WTC11 (cell line): Measurements from ENCODE around the gene ADA. TPM values are rescaled to one million over a fixed set of nuclear protein-coding genes. Genes with fewer than 3 reads are reported as not detected.

Source experiments
- ATAC-seq: fragments of 200-7000 bp; cut with Tn5 transposase; 2 replicates; pipeline ENCODE4 v1.10.0; 2021; ENCODE audit warnings: mild to moderate bottlenecking, moderate library complexity
- CTCF ChIA-PET: fragments of 300-600 bp; sonication (Branson Sonifier 250); formaldehyde crosslinking; loops from one replicate; lab custom pipeline; 2021; ENCODE audit warnings: antibody characterized with exemption; lab: Charles Lee
- POLR2A ChIA-PET: fragments of 350-600 bp; sonication (Branson Sonifier 250); formaldehyde crosslinking; loops from one replicate; lab custom pipeline; 2021; ENCODE audit warnings: antibody characterized with exemption; lab: Charles Lee
- DNase-seq: peaks from one replicate; pipeline ENCODE4 v3.0.0; 2021; ENCODE audit warnings: low spot score
- H3K27ac Mint-ChIP-seq: 2 replicates; pipeline ENCODE4 v1.8.0; 2021; ENCODE audit warnings: mixed read lengths
- H3K27me3 Mint-ChIP-seq: 2 replicates; pipeline ENCODE4 v1.8.0; 2021; ENCODE audit warnings: low read depth, mild to moderate bottlenecking, moderate library complexity, mixed read lengths
- H3K36me3 Mint-ChIP-seq: 2 replicates; pipeline ENCODE4 v1.8.0; 2021; ENCODE audit warnings: mixed read lengths
- H3K4me1 Mint-ChIP-seq: 2 replicates; pipeline ENCODE4 v1.8.0; 2022; ENCODE audit warnings: mixed read lengths
- H3K4me3 Mint-ChIP-seq: 2 replicates; pipeline ENCODE4 v1.8.0; 2021; ENCODE audit warnings: mild to moderate bottlenecking, moderate library complexity, mixed read lengths
- H3K9me3 Mint-ChIP-seq: 2 replicates; pipeline ENCODE4 v1.8.0; 2021; ENCODE audit warnings: mixed read lengths
- AFF4 ChIP-seq: sonication (generic); formaldehyde crosslinking; IDR thresholded peaks from 2 replicates; pipeline ENCODE4 v1.8.1; 2023; ENCODE audit warnings: mild to moderate bottlenecking, missing genetic modification reagents, borderline replicate concordance
- ATF1 ChIP-seq: sonication (generic); formaldehyde crosslinking; IDR thresholded peaks from 2 replicates; pipeline ENCODE4 v1.8.1; 2023; ENCODE audit warnings: mild to moderate bottlenecking, moderate library complexity, missing genetic modification reagents
- CDX4 ChIP-seq: fragments of 250-450 bp; sonication (Bioruptor Pico); IDR thresholded peaks from 2 replicates; pipeline ENCODE4 v1.9.0; 2021; ENCODE audit warnings: moderate library complexity, mild to moderate bottlenecking, inconsistent platforms, borderline replicate concordance
- E2F4 ChIP-seq: sonication (generic); formaldehyde crosslinking; IDR thresholded peaks from 2 replicates; pipeline ENCODE4 v1.8.1; 2022; ENCODE audit warnings: low read depth, mild to moderate bottlenecking, moderate library complexity, missing genetic modification reagents, borderline replicate concordance
- E2F5 ChIP-seq: sonication (generic); formaldehyde crosslinking; IDR thresholded peaks from 2 replicates; pipeline ENCODE4 v1.8.1; 2022; ENCODE audit warnings: mild to moderate bottlenecking, moderate library complexity, missing genetic modification reagents
- ELF4 ChIP-seq: sonication (generic); formaldehyde crosslinking; IDR thresholded peaks from 2 replicates; pipeline ENCODE4 v1.8.1; 2022; ENCODE audit warnings: low read depth, mild to moderate bottlenecking, moderate library complexity, missing genetic modification reagents
- EMX1 ChIP-seq: fragments of 250-450 bp; sonication (Bioruptor Pico); IDR thresholded peaks from 2 replicates; pipeline ENCODE4 v1.8.0; 2021; ENCODE audit warnings: mild to moderate bottlenecking
- ESRRA ChIP-seq: sonication (generic); formaldehyde crosslinking; IDR thresholded peaks from 2 replicates; pipeline ENCODE4 v1.8.1; 2022; ENCODE audit warnings: mild to moderate bottlenecking, missing genetic modification reagents, borderline replicate concordance
- GABPB1 ChIP-seq: sonication (generic); formaldehyde crosslinking; IDR thresholded peaks from 2 replicates; pipeline ENCODE4 v1.8.1; 2023; ENCODE audit warnings: mild to moderate bottlenecking, missing genetic modification reagents
- GTF2I ChIP-seq: fragments of 250-450 bp; sonication (Bioruptor Pico); conservative IDR thresholded peaks from 2 replicates; pipeline ENCODE4 v1.4.0; 2021; ENCODE audit warnings: mild to moderate bottlenecking
- HMGA2 ChIP-seq: fragments of 250-450 bp; sonication (Bioruptor Pico); IDR thresholded peaks from 2 replicates; pipeline ENCODE4 v1.4.0; 2021; ENCODE audit warnings: mild to moderate bottlenecking, moderate library complexity
- KAT7 ChIP-seq: sonication (generic); formaldehyde crosslinking; IDR thresholded peaks from 2 replicates; pipeline ENCODE4 v1.8.1; 2023; ENCODE audit warnings: missing genetic modification reagents, mild to moderate bottlenecking, borderline replicate concordance
- PRDM15 ChIP-seq: sonication (generic); formaldehyde crosslinking; IDR thresholded peaks from 2 replicates; pipeline ENCODE4 v1.8.0; 2022; ENCODE audit warnings: missing genetic modification reagents
- PRRX2 ChIP-seq: fragments of 250-450 bp; sonication (Bioruptor Pico); IDR thresholded peaks from 2 replicates; pipeline ENCODE4 v1.8.0; 2021; ENCODE audit warnings: mild to moderate bottlenecking
- SMAD4 ChIP-seq: sonication (generic); formaldehyde crosslinking; IDR thresholded peaks from 2 replicates; pipeline ENCODE4 v1.8.0; 2022; ENCODE audit warnings: mild to moderate bottlenecking, missing genetic modification reagents
- SP1 ChIP-seq: sonication (generic); formaldehyde crosslinking; conservative IDR thresholded peaks from 2 replicates; pipeline ENCODE4 v1.8.1; 2022; ENCODE audit warnings: missing genetic modification reagents
- TCF7 ChIP-seq: sonication (generic); formaldehyde crosslinking; IDR thresholded peaks from 2 replicates; pipeline ENCODE4 v1.8.0; 2022; ENCODE audit warnings: mild to moderate bottlenecking, low read depth, missing genetic modification reagents, moderate library complexity
- TEAD1 ChIP-seq: sonication (generic); formaldehyde crosslinking; IDR thresholded peaks from 2 replicates; pipeline ENCODE4 v1.8.0; 2022; ENCODE audit warnings: mild to moderate bottlenecking, missing genetic modification reagents
- USF1 ChIP-seq: sonication (generic); formaldehyde crosslinking; IDR thresholded peaks from 2 replicates; pipeline ENCODE4 v1.8.0; 2022; ENCODE audit warnings: mild to moderate bottlenecking, missing genetic modification reagents
- USF2 ChIP-seq: sonication (generic); formaldehyde crosslinking; IDR thresholded peaks from 2 replicates; pipeline ENCODE4 v1.8.1; 2023; ENCODE audit warnings: mild to moderate bottlenecking, missing genetic modification reagents, moderate library complexity
- ZNF281 ChIP-seq: sonication (generic); formaldehyde crosslinking; IDR thresholded peaks from 2 replicates; pipeline ENCODE4 v1.8.0; 2023; ENCODE audit warnings: mild to moderate bottlenecking, missing genetic modification reagents
- ZNF423 ChIP-seq: fragments of 250-450 bp; sonication (Bioruptor Pico); IDR thresholded peaks from 2 replicates; pipeline ENCODE4 v2.1.2; 2022; ENCODE audit warnings: mild to moderate bottlenecking, moderate library complexity
- total RNA-seq: library from RNA; stranded (reverse); gene quantifications from 3 replicates; pipeline ENCODE4 v1.2.3, GENCODE V29; 2021

Gene ADA
- total RNA-seq, 1 experiment from 2014 or later, result 19.7 TPM

- TF ChIP-seq PRDM15 (no peak), USF1 (CRISPR knock-in tag) (peak; percentile 34; the same call in 1 of the 2 replicates), PRRX2 (CRISPR knock-in tag) (no peak), SMAD4 (no peak), HMGA2 (no peak), ZNF423 (CRISPR knock-in tag) (0 out of 2 replicates have a peak, but pooled peaks have one; percentile 30), TCF7 (CRISPR knock-in tag) (no peak), USF2 (CRISPR knock-in tag) (peak; percentile 57; the same call in 1 of the 2 replicates), SP1 (CRISPR knock-in tag) (no peak), KAT7 (CRISPR knock-in tag) (no peak), GABPB1 (CRISPR knock-in tag) (no peak), E2F4 (CRISPR knock-in tag) (no peak), GTF2I (CRISPR knock-in tag) (no peak), EMX1 (CRISPR knock-in tag) (no peak), E2F5 (CRISPR knock-in tag) (no peak), TEAD1 (CRISPR knock-in tag) (no peak), ATF1 (no peak)
These were observed 36.2 kb downstream of the ADA start (continued) for GRCh38 chr20:44615169-44615791.

- ATAC-seq (no peak), DNase-seq (no peak)
- CTCF ChIA-PET, result interaction anchor here (1.1 to 1.6 kb wide), 3 partner anchors 11 to 230 kb away, joined by 3 to 5 read pairs (median 5); no protein-coding TSS in a partner anchor
- Mint-ChIP-seq H3K4me3 (no peak overlapping the region), H3K27ac (no peak overlapping the region), H3K36me3 (peaks cover 30% of the 10 kb centered on the region), H3K9me3 (no peaks in the 10 kb centered on the region), H3K27me3 (peaks cover 57% of the 10 kb centered on the region), H3K4me1 (peaks cover 40% of the 10 kb centered on the region)
- POLR2A ChIA-PET, result interaction anchor here (0.6 kb wide), 1 partner anchor 1100 kb away, joined by 3 read pairs; no protein-coding TSS in a partner anchor
- TF ChIP-seq EMX1 (CRISPR knock-in tag), result no peak
- TF ChIP-seq CDX4 (CRISPR knock-in tag), result no peak
- no peak for TF ChIP-seq ZNF281 (CRISPR knock-in tag)
- no peak for TF ChIP-seq SP1 (CRISPR knock-in tag)
- TF ChIP-seq AFF4 (CRISPR knock-in tag), result no peak
- no peak for TF ChIP-seq SMAD4
- TF ChIP-seq ELF4 (CRISPR knock-in tag), result no peak
- TF ChIP-seq ESRRA (CRISPR knock-in tag), result no peak
These were observed 37.0 kb downstream of the ADA start for GRCh38 chr20:44614525-44614924.
